Measurements from ENCODE around the gene COQ2.
"Not testable (repeated sequence)": the region's sequence is repeated elsewhere in the genome, so short reads cannot be mapped to it uniquely, and the experiment has no call there.

The COQ2 gene

DNA sequence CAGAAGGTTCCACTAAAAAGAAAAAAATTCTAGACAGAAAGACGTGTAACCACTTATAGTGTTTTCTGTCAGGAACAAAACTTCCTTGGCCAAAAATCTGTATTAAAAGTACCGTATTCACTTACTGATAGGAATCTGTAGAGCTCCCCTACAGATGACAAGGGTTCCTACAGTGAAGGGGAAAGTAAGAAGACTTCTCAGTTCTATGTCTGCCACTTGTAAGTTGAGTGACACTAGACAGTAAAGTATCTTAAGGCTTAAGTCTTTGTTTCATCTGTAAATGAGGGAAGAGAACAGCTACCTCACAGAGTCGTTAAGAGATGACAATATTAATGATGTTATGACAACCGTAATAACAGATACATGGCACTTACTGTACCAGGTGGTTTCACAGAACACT is 3.3 kb downstream of the COQ2 start:
- Histone ChIP-seq H3K4me3 (ENCODE audit: low read depth, low read length) (no peak overlapping the region), H3K36me3 (no peaks in the 10 kb centered on the region), H3K27me3 (ENCODE audit: insufficient read depth, low read depth, severe bottlenecking) (no peaks in the 10 kb centered on the region), H3K27ac (no peak overlapping the region), H3K9me3 (ENCODE audit: severe bottlenecking) (no peaks in the 10 kb centered on the region)
- TF ChIP-seq, protein P1, sequence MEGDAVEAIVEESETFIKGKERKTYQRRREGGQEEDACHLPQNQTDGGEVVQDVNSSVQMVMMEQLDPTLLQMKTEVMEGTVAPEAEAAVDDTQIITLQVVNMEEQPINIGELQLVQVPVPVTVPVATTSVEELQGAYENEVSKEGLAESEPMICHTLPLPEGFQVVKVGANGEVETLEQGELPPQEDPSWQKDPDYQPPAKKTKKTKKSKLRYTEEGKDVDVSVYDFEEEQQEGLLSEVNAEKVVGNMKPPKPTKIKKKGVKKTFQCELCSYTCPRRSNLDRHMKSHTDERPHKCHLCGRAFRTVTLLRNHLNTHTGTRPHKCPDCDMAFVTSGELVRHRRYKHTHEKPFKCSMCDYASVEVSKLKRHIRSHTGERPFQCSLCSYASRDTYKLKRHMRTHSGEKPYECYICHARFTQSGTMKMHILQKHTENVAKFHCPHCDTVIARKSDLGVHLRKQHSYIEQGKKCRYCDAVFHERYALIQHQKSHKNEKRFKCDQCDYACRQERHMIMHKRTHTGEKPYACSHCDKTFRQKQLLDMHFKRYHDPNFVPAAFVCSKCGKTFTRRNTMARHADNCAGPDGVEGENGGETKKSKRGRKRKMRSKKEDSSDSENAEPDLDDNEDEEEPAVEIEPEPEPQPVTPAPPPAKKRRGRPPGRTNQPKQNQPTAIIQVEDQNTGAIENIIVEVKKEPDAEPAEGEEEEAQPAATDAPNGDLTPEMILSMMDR (IDR thresholded peaks at IDR 0.05; ENCODE audit: low read depth, low read length), result no peak
- no peak for DNase-seq

DNA sequence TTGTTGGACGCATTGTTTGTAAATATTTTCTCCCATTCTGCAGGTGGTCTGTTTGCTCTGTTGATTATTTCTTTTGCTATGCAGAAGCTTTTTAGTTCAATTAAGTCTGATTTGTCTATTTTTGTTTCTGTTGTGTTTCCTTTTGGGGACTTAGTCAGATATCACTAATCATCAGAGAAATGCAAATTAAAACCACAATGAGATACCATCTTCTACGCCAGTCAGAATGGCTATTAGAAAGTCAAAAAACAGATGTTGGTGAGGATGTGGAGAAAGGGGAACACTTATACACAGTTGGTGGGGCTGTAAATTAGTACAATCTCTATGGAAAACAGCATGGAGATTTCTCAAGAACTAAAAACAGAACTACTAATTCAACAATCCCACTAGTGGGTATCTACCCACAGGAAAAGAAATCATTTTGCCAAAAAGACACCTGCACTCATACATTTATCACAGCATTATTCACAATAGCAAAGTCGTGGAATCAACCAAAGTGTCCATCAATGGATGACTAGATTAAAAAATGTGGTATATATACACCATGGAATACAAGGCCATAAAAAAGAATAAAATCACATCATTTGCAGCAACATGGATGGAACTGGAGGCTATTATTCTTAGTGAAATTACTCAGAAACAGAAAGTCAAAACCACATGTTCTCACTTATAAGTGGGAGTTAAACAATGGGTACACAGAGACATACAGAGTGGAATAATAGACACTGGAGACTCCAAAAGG is 8.1 kb downstream of the COQ2 start:
- TF ChIP-seq, protein P1 (IDR thresholded peaks at IDR 0.05; ENCODE audit: low read depth, low read length), result no peak
- H3K27ac ChIP-seq, result no peak overlapping the region
- DNase-seq, result no peak
- peaks cover 5% of the 10 kb centered on the region; the same call in 1 of the 2 replicates for H3K36me3 ChIP-seq
- no peak overlapping the region for H3K4me3 ChIP-seq (ENCODE audit: low read depth, low read length)
- no peaks in the 10 kb centered on the region for H3K9me3 ChIP-seq (ENCODE audit: severe bottlenecking)
- H3K27me3 ChIP-seq (ENCODE audit: insufficient read depth, low read depth, severe bottlenecking), result no peaks in the 10 kb centered on the region

DNA sequence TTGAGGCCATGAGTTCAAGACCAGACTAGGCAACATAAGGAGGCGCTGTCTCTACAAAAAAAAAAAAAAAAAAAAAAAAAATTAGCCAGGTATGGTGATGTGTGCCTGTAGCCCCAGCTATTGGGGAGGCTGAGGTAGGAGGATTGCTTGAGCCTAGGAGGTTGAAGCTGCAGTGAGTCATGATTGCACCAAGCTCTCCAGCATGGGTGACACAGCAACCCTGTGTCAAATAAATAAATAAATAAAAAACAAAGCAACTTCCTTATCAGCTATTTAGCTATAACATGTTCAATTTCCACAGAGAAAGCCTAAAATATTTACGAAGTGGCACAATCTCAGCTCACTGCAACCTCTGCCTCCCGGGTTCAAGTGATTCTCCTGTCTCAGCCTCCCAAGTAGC is 10.7 kb downstream of the COQ2 start:
- not testable (repeated sequence) for H3K27ac ChIP-seq; H3K36me3 ChIP-seq; DNase-seq; H3K4me3 ChIP-seq (ENCODE audit: low read depth, low read length); H3K27me3 ChIP-seq (ENCODE audit: insufficient read depth, low read depth, severe bottlenecking); H3K9me3 ChIP-seq (ENCODE audit: severe bottlenecking)

DNA sequence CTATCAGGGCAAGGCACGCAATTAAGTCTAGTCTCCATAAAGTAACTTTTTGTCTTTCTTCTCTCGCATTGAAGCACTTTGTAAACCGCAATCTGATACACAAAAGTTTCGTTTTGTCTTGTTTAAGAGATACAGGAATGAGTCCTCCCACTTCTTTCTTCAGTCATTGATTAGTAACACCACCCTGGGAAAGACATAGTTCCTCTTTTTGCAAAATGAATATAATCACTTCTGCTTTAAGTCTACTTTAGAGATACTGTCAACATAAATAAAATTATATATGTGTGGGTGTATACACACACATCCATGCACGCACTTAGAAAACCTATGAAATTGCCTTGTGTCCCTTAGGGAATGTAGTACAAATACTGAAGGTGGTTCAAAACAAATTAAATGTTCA is 11.7 kb downstream of the COQ2 start:
- no peaks in the 10 kb centered on the region for H3K27me3 ChIP-seq (ENCODE audit: insufficient read depth, low read depth, severe bottlenecking)
- TF ChIP-seq, protein P1 (IDR thresholded peaks at IDR 0.05; ENCODE audit: low read depth, low read length), result no peak
- no peaks in the 10 kb centered on the region for H3K9me3 ChIP-seq (ENCODE audit: severe bottlenecking)
- no peak overlapping the region for H3K4me3 ChIP-seq (ENCODE audit: low read depth, low read length)
- H3K36me3 ChIP-seq, result peaks cover 12% of the 10 kb centered on the region
- no peak overlapping the region for H3K27ac ChIP-seq
- no peak for DNase-seq

DNA sequence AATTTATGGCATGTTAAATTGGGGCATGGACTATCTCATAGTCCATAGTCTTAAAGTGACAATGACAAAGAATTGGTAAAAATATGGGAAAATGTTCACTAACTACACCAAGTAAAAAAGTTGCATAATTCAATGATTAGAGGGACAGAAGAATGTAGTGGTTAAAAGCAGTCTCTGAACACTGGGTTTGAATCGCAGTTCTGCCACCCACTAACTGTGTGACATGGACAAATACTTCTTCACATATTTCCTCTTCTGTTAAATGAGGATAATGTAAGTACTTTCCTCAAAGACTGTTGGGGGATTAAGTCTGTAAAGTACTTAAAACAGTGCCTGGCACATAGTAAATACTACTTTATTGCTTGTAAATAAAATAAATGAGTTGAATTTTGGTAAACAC is 15.3 kb downstream of the COQ2 start:
- H3K27ac ChIP-seq, result no peak overlapping the region
- no peak for DNase-seq
- no peaks in the 10 kb centered on the region for H3K27me3 ChIP-seq (ENCODE audit: insufficient read depth, low read depth, severe bottlenecking)
- TF ChIP-seq, protein P1 (IDR thresholded peaks at IDR 0.05; ENCODE audit: low read depth, low read length), result no peak
- H3K4me3 ChIP-seq (ENCODE audit: low read depth, low read length), result no peak overlapping the region
- H3K36me3 ChIP-seq, result peaks cover 17% of the 10 kb centered on the region
- H3K9me3 ChIP-seq (ENCODE audit: severe bottlenecking), result no peaks in the 10 kb centered on the region

DNA sequence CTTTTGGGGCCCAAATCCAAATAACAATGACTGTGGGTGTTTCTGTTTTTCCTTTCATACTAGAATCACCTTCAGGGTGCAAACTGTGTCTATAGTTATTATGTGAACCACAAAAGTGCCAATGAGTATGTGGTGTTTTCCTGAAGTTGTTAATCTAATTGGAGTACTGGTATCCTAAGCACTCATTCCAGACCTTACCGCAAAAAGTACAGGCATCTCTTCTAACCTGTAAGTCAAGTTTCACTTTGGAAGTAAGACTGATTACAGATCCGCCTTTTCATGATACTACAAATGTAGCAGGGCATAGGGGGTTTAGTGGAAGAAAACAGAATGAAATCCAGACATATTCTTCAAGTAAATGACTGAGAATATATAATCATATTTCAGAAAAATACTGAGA is 16.1 kb downstream of the COQ2 start:
- no peak overlapping the region for H3K4me3 ChIP-seq (ENCODE audit: low read depth, low read length)
- H3K27ac ChIP-seq, result no peak overlapping the region
- no peaks in the 10 kb centered on the region for H3K27me3 ChIP-seq (ENCODE audit: insufficient read depth, low read depth, severe bottlenecking)
- TF ChIP-seq, protein P1 (IDR thresholded peaks at IDR 0.05; ENCODE audit: low read depth, low read length), result no peak
- H3K36me3 ChIP-seq, result peaks cover 17% of the 10 kb centered on the region
- DNase-seq, result no peak
- no peaks in the 10 kb centered on the region for H3K9me3 ChIP-seq (ENCODE audit: severe bottlenecking)
